Measurements from ENCODE around the gene TTYH1. TPM values are rescaled to one million over a fixed set of nuclear protein-coding genes. Genes with fewer than 3 reads are reported as not detected.
"Not testable (repeated sequence)": the region's sequence is repeated elsewhere in the genome, so short reads cannot be mapped to it uniquely, and the experiment has no call there.

TTYH1 gene
- total RNA-seq, 1 experiment from 2014 or later: not detected

DNA sequence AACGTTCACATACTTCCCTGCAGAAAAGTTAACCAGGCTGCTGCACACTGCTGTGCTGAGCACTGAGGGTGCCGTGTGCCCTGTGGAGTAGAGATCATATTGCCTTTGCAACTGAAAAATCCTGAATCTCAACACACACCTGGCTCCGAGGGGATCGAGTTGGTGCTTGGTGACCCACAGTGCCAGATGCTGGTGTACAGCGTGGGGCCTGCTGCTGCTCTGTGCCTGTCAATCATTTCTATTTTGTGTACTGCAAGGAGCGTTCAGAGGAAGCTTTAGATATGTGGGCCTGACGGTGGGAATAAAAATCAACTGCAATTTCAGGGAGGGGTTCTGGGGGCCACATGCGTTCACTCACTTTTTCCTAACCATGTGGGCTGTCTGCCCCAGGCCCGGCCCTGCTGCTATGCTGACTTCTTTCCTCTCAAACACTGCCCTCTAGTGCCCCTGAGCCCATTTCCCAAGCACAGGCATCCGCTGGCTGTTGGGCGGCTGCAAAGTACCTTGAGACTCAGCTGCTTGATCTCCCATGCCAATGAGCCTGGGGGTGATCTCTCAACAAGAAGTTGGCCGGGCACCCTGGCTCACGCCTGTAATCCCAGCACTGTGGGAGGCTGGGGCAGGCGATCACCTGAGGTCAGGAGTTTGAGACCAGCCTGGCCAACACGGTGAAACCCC lies 24.0 kb downstream of the TTYH1 start:
- no peak for DNase-seq (ENCODE audit: low read depth)

DNA sequence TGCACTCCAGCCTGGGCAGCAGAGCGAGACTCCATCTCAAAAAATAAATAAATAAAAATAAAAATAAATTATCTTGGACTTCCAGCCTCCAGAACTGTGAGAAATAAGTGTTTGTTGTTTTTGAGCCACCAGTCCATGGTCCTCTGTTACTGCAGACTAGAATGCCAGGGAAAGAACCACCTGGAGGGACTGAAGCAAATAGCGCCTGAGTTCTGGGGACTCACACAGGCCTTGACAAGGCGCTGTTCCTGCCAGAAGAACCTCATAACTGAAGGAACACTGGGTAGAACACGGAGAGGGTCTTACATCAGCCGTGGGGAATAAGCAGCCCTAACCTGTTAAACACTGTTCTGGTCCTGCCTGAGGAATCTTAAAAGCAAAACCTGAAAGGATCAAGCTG lies 25.4 kb downstream of the TTYH1 start:
- DNase-seq (ENCODE audit: low read depth): no peak

- DNase-seq (ENCODE audit: low read depth): no peak
Measured at GRCh38 chr19:54444737-54445136, 29.5 kb downstream of the TTYH1 start.

- DNase-seq (ENCODE audit: low read depth): not testable (repeated sequence)
Measured at GRCh38 chr19:54446349-54446748, 31.1 kb downstream of the TTYH1 start.

GRCh38 chr19:54448040-54448773 lies 32.9 kb downstream of the TTYH1 start:
- DNase-seq (ENCODE audit: low read depth): peak; percentile 71

DNA sequence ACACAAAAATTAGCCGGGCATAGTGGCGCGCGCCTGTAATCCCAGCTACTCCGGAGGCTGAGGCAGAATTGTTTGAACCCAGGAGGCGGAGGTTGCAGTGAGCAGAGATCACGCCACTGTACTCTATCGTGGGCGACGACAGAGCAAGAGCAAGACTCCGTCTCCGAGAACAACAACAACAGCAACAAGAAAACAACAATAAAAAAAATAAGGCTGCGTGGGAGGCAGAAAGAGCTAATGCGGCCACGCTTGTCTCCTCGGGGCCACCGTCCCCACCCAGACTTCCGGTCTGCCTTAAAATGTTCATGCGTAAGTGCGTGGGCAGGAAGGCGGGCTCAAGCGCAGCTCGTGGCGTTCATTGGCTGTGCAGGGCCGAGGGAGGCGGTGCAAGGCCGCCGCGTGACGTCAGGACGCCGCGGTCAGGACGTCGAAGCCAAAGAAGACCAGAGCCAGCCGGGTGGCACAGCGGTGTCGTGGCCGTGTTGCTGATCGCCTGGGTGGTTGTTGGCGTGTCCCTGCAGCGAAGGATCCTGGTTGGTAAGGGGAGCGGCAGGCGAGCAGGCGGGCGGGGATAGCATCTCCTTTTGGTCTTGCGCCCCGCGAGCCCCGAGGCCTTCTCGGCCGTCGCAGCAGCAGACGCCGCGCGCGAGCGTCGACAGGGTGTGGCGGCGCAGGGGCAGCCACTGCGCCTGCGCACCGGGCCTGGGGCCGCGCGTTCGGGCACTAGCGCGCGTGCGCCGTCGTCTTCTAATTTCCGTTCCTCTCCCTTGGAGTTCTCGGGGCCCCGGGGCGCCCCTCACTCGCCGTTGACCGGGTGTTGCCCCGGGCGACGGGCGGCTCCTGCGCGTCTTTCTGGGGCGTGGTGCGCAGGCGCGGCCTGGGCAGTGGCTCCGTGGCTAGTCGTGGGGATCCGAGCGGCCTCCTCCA lies 33.8 kb downstream of the TTYH1 start, which contains the start of gene LENG8:
LENG8 (plus strand) TSS at position 426 of the 927 bp plus-strand sequence. CDS start 2,146 bp downstream, outside the sequence.
- peak; percentile 95 for DNase-seq (ENCODE audit: low read depth)

GRCh38 chr19:54449701-54450069 lies 34.4 kb downstream of the TTYH1 start:
- no peak for DNase-seq (ENCODE audit: low read depth)

- DNase-seq (ENCODE audit: low read depth): no peak
Measured at GRCh38 chr19:54451331-54451871, 36.1 kb downstream of the TTYH1 start.

DNA sequence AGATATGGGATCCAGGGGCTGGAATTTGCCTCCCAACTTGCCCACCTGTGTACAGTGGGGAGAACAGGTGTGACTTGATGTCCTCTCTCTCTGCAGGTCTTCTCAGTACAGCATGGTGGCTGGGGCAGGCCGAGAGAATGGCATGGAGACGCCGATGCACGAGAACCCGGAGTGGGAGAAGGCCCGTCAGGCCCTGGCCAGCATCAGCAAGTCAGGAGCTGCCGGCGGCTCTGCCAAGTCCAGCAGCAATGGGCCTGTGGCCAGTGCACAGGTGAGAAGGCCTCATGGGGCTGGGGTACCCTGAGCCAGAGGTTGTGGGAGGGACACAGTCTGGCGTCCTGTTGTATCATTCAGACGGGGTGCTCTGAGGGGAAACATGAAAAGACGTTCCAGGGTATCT lies 36.7 kb downstream of the TTYH1 start:
- no peak for DNase-seq (ENCODE audit: low read depth)

DNA sequence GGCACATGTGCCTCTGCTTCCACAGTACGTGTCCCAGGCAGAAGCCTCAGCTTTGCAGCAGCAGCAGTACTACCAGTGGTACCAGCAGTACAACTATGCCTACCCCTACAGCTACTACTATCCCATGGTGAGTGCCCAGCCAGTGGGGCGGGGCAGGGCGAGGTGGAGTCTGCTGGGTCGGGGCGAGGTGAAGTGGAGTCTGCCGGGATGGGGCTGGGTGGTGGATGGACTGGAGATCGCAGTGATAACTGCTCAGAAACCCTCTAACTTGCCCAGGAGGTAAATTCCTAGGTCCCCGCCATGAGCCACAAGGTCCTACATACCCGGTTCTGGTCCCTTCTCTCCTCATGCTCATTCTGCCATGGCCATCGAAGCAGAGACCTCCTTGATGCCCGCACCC lies 37.4 kb downstream of the TTYH1 start:
- DNase-seq (ENCODE audit: low read depth): no peak

GRCh38 chr19:54453921-54454780 lies 38.9 kb downstream of the TTYH1 start:
- no peak for DNase-seq (ENCODE audit: low read depth)

- no peak for DNase-seq (ENCODE audit: low read depth)
Measured at GRCh38 chr19:54454781-54455675, 39.8 kb downstream of the TTYH1 start.

DNA sequence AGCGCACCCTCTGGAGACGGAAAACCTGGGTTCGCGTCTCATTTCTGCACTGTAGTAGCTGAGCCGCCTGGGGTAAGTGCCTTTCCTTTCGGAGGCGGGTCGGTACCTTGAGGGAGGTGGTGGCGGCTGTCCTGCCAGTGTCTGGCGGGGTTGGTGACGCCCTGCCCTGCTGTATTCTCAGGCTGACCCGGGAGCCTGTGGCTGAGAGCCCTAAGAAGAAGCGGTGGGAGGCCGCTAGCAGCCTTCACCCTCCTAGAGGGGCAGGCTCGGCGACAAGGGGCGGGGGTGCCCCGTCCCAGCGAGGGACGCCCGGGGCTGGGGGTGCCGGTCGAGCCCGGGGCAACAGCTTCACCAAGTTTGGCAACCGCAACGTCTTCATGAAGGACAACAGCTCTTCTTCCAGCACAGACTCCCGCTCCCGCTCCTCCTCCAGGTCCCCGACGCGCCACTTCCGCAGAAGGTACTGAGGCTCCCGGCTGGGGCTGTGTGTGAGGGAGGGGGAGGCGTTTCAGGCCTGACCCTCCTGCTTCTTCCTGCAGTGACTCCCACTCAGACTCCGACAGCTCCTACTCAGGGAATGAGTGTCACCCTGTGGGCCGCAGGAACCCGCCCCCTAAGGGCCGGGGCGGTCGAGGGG lies 40.6 kb downstream of the TTYH1 start:
- DNase-seq (ENCODE audit: low read depth): no peak

DNA sequence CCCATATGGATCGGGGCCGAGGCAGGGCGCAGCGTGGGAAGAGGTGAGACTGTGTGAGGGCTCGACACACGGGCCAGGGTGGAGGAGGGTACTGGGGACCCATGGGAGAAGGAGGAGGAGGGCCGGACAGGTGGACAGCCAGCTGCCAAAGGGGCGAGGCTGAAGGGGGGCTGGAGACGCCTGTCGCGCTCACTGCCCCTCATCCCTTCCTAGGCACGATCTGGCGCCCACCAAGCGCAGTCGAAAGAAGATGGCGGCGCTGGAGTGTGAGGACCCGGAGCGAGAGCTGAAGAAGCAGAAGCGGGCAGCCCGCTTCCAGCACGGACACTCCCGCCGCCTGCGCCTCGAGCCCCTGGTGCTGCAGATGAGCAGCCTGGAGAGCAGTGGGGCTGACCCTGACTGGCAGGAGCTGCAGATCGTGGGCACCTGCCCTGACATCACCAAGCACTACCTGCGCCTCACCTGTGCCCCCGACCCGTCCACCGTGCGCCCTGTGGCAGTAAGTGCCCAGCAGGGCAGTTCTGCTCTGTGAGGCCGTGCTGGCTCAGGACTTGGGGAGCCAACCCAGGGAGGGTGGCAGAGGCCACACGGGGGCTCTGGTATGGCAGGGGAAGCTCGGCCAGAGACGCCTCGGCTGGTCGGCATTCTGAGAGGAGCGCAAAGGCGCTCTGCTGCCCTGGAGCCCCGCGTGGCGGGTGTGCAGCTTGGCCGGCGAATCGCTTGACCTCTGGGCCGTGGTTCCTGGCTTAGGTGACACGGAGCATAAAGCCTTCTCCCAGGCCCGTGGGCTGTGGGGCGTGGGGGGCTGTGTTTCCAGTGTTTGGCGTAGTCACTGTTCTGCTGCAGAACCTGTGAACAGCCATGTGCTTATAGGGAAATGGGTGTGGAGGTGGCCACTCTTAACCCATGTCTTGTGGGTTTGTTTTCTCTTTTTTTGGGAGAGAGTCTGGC lies 41.4 kb downstream of the TTYH1 start:
- no peak for DNase-seq (ENCODE audit: low read depth)

DNA sequence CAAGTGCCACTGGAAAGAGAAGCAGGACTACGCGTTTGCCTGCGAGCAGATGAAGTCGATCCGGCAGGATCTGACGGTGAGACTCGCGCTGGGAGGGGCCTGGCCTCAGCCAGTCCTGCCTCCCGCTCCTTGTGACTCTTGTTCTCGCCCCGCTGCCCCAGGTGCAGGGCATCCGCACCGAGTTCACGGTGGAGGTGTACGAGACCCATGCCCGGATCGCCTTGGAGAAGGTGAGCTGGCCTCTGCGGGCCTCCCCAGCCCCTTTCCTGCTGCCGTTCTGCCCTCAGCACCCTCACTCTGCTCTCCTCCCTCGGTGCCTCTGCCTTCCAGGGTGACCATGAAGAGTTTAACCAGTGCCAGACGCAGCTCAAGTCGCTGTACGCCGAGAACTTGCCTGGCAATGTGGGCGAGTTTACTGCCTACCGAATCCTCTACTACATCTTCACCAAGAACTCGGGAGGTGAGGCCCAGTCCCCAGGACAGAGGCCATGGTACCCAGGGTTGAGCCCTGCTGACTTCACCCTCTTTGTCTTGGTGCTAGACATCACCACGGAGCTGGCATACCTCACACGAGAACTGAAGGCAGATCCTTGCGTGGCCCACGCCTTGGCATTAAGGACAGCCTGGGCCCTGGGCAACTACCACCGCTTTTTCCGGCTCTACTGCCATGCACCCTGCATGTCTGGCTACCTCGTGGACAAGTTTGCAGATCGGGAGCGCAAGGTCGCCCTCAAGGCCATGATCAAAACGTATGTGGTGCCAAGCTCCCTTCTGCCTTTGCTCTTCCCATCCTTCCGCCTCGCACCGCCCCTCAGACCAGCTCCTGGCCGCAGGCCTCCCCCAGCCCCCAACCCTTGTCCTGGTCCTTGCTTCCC lies 42.7 kb downstream of the TTYH1 start:
- DNase-seq (ENCODE audit: low read depth): no peak

DNA sequence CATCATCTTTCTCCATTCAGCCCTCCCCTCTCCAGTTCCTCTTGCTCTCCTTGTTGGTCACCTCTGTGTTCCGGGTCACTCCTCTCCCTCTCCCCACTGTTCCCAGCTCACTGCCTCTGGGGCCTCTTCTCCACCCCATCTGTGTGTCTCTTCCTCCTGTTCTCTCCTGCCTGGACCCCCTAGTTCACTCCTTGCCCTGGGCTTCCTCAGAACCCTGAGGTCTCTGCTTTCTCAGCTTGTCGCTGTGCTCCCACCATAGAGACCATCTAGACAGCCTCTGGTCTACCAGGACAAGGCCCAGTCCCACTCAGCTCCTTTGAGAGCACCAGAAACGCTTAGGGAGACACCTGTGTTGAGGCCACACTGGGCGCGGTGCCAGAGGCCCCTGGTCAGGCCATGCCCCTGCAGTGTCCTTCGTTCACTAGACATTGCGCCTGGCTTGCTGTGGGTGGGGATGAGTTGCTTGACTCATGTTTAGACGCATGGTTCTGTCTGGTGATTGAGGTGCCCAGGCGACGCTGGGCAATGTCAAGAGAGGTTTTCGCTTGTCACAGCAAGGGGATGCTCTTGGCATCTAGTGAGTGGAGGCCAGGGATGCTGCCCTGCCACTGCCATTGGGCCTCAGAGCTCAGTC lies 43.5 kb downstream of the TTYH1 start:
- DNase-seq (ENCODE audit: low read depth): no peak

Measured in M059J (cell line).